ENCODE measurements around the gene S100Z. TPM values are rescaled to one million over a fixed set of nuclear protein-coding genes. Genes with fewer than 3 reads are reported as not detected.

Gene S100Z
- total RNA-seq, 4 donors from 2014 or later, result 3.0 TPM; not detected in 3

GRCh38 chr5:76836181-76836580 is 13.6 kb upstream of the S100Z start:
- no peak overlapping the region for H3K27ac ChIP-seq
- TF ChIP-seq EP300 (IDR thresholded peaks at IDR 0.05), result no peak
- TF ChIP-seq CTCF (IDR thresholded peaks at IDR 0.05), result no peak
- TF ChIP-seq POLR2A (IDR thresholded peaks at IDR 0.05), result no peak
- DNase-seq (ENCODE audit: low spot score in 2 of 2), result no peak
- H3K4me3 ChIP-seq, result no peak overlapping the region
- H3K27me3 ChIP-seq, result no peaks in the 10 kb centered on the region
- 82 to 84% methylated on average over 2 of the region's 2 CpGs for WGBS, 2 donors
- H3K36me3 ChIP-seq, result no peaks in the 10 kb centered on the region
- H3K9me3 ChIP-seq, result no peaks in the 10 kb centered on the region
- H3K4me1 ChIP-seq, result no peaks in the 10 kb centered on the region

DNA sequence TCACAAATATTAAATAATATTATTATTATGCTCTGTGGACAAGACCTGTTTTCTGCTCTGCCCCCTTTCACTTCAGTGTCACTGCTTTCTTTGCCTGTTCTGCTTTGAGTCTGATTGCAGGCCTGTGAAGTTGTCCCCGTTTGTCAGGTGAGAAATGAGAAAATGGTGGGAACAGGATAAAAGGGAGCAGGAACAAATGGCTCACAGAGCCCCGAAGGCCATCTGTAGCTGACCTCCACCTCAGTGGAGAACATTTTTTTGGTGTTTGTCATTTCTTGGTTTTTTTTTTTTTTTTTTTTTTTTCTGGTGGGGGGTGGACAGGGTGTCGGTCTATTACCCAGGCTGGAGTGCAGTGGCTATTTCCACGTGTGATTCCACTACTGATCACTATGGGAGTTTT is 13.2 kb upstream of the S100Z start:
- Histone ChIP-seq H3K4me1 (no peaks in the 10 kb centered on the region), H3K36me3 (no peaks in the 10 kb centered on the region), H3K9me3 (no peaks in the 10 kb centered on the region), H3K27ac (no peak overlapping the region), H3K4me3 (no peak overlapping the region), H3K27me3 (no peaks in the 10 kb centered on the region)
- DNase-seq (ENCODE audit: low spot score in 2 of 2), result no peak
- 87 to 90% methylated on average over 4 of the region's 4 CpGs for WGBS, 2 donors
- no peak for TF ChIP-seq CTCF (IDR thresholded peaks at IDR 0.05)
- TF ChIP-seq EP300 (IDR thresholded peaks at IDR 0.05), result no peak
- TF ChIP-seq POLR2A (IDR thresholded peaks at IDR 0.05), result no peak

DNA sequence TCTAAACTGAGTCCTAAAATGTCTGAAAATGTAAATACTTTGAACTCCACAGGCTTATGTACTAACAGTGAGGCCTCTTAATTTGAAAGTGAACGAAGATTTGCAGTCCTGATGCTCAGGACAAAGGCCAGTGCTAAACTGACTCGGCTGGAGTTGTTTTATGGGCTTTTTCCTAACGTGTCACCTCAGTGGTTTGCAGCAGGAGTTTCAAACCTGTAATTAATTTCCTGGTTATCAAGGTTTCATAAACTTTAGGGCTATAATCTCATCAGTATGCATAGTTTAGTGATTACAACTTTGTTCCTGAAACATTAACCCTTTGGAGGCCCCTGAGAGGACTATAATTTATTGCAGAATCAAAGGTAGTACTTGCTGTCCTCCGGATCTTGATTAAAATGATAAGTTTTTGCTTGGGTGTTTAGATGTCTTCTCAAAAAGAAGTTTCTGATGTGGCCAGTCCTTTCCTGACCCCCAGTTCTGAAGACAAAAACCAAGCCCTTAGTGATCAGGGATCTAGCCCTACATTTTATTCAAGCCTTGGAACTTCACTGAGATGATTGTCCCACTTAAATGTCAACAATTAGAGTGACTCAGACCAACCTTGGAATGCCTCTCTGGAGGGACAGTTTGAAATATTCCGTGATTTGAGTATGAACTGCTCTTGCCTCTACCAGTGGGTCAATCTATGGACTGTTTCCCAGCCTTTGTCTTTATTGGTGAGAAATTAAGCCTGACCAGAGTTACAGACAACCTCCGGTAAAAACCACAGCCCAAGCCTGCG is 11.1 kb upstream of the S100Z start:
- TF ChIP-seq POLR2A (IDR thresholded peaks at IDR 0.05) (no peak), CTCF (IDR thresholded peaks at IDR 0.05) (no peak), EP300 (IDR thresholded peaks at IDR 0.05) (no peak)
- Histone ChIP-seq H3K4me3 (no peak overlapping the region), H3K36me3 (no peaks in the 10 kb centered on the region), H3K27ac (no peak overlapping the region), H3K9me3 (no peaks in the 10 kb centered on the region), H3K4me1 (no peaks in the 10 kb centered on the region), H3K27me3 (no peaks in the 10 kb centered on the region)
- DNase-seq (ENCODE audit: low spot score in 2 of 2), result no peak
- WGBS, 2 donors, result 56 to 67% methylated on average over 7 of the region's 7 CpGs

- TF ChIP-seq POLR2A (IDR thresholded peaks at IDR 0.05) (no peak), EP300 (IDR thresholded peaks at IDR 0.05) (no peak), CTCF (IDR thresholded peaks at IDR 0.05) (no peak)
- Histone ChIP-seq H3K4me1 (no peaks in the 10 kb centered on the region), H3K4me3 (no peak overlapping the region), H3K27ac (no peak overlapping the region), H3K36me3 (no peaks in the 10 kb centered on the region), H3K27me3 (no peaks in the 10 kb centered on the region), H3K9me3 (no peaks in the 10 kb centered on the region)
- DNase-seq (ENCODE audit: low spot score in 2 of 2), result no peak
- WGBS, 2 donors, result 85 to 88% methylated on average over 3 of the region's 3 CpGs
Observed at GRCh38 chr5:76841361-76841760, 8.5 kb upstream of the S100Z start.

GRCh38 chr5:76845890-76846289 is 3.9 kb upstream of the S100Z start:
- Histone ChIP-seq H3K27ac (no peak overlapping the region), H3K27me3 (no peaks in the 10 kb centered on the region), H3K36me3 (no peaks in the 10 kb centered on the region), H3K9me3 (no peaks in the 10 kb centered on the region), H3K4me1 (no peaks in the 10 kb centered on the region), H3K4me3 (no peak overlapping the region)
- no peak for DNase-seq (ENCODE audit: low spot score in 2 of 2)
- no peak for TF ChIP-seq CTCF (IDR thresholded peaks at IDR 0.05)
- no peak for TF ChIP-seq EP300 (IDR thresholded peaks at IDR 0.05)
- TF ChIP-seq POLR2A (IDR thresholded peaks at IDR 0.05), result no peak
- 91 to 92% methylated on average over 3 of the region's 3 CpGs for WGBS, 2 donors
